ENCODE data around the gene TBC1D9.

Gene TBC1D9

DNA sequence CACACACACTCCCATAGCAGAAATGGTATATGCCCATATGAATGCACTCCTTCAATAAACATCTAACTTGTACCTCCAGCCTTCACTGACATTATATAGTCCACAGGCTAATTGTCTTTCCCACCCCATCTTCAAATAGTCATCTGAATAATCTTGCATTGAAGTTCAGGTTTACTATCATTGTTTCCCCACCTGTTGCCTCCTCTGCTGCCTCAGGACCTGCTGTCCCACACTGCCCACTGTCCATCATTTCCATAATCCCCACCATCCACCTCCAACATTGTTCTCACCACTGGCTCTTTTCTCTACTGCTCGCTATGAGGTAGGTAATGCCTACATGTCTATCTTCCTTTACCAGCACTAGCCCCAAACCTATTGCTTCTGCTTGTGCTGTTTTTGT is 66.1 kb downstream of the TBC1D9 start:
- no peaks in the 10 kb centered on the region for H3K27me3 ChIP-seq (ENCODE audit: insufficient read depth, low read length, poor library complexity, severe bottlenecking)
- H3K4me2 ChIP-seq (ENCODE audit: low read depth, low read length, poor library complexity, severe bottlenecking): no peak overlapping the region
- H2AFZ ChIP-seq (ENCODE audit: low read length): no peak overlapping the region
- no peaks in the 10 kb centered on the region for H3K79me2 ChIP-seq (ENCODE audit: insufficient read depth, low read length)
- no peaks in the 10 kb centered on the region for H3F3A ChIP-seq (ENCODE audit: low read depth)
- no peak overlapping the region for H3K4me3 ChIP-seq (ENCODE audit: low read length, poor library complexity, severe bottlenecking)
- no peaks in the 10 kb centered on the region for H3K9me3 ChIP-seq (ENCODE audit: insufficient read depth, low read depth, low read length)
- no peaks in the 10 kb centered on the region for H4K20me1 ChIP-seq (ENCODE audit: insufficient read depth, low read length, poor library complexity, severe bottlenecking)
- TF ChIP-seq, protein P1, sequence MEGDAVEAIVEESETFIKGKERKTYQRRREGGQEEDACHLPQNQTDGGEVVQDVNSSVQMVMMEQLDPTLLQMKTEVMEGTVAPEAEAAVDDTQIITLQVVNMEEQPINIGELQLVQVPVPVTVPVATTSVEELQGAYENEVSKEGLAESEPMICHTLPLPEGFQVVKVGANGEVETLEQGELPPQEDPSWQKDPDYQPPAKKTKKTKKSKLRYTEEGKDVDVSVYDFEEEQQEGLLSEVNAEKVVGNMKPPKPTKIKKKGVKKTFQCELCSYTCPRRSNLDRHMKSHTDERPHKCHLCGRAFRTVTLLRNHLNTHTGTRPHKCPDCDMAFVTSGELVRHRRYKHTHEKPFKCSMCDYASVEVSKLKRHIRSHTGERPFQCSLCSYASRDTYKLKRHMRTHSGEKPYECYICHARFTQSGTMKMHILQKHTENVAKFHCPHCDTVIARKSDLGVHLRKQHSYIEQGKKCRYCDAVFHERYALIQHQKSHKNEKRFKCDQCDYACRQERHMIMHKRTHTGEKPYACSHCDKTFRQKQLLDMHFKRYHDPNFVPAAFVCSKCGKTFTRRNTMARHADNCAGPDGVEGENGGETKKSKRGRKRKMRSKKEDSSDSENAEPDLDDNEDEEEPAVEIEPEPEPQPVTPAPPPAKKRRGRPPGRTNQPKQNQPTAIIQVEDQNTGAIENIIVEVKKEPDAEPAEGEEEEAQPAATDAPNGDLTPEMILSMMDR (conservative IDR thresholded peaks at IDR 0.05; ENCODE audit: low read length): no peak
- no peak for TF ChIP-seq EZH2phosphoT487 (IDR thresholded peaks at IDR 0.05; ENCODE audit: borderline replicate concordance)
- no peaks in the 10 kb centered on the region for H3K4me1 ChIP-seq (ENCODE audit: insufficient read depth, low read length, poor library complexity, severe bottlenecking)
- H3K9me2 ChIP-seq (replicated peaks; ENCODE audit: low read depth, low read length): no peaks in the 10 kb centered on the region
- no peaks in the 10 kb centered on the region for H3K36me3 ChIP-seq (ENCODE audit: insufficient read depth, low read length)
- no peak overlapping the region for H3K9ac ChIP-seq (ENCODE audit: low read depth, low read length, poor library complexity, severe bottlenecking)

DNA sequence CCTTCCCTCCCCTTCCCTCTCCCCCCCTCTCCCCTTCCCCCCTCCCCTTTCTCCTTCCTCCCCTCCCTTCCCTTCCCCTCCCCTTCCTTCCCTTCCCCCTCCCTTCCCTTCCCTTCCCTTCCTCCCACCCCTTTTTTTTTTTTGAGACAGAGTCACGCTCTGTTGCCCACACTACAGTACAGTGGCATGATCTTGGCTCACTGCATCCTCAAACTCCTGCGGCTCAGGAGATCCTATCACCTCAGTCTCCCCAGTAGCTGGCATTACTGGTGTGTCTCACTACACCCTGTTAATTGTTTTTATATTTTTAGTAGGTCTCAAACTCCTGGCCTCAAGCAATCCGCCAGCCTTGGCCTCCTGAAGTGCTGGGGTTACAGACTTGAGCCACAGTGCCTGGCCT is 66.6 kb downstream of the TBC1D9 start:
- H3F3A ChIP-seq (ENCODE audit: low read depth): no peaks in the 10 kb centered on the region
- no peak overlapping the region for H3K9ac ChIP-seq (ENCODE audit: low read depth, low read length, poor library complexity, severe bottlenecking)
- H3K36me3 ChIP-seq (ENCODE audit: insufficient read depth, low read length): no peaks in the 10 kb centered on the region
- H4K20me1 ChIP-seq (ENCODE audit: insufficient read depth, low read length, poor library complexity, severe bottlenecking): no peaks in the 10 kb centered on the region
- H3K79me2 ChIP-seq (ENCODE audit: insufficient read depth, low read length): no peaks in the 10 kb centered on the region
- H3K9me3 ChIP-seq (ENCODE audit: insufficient read depth, low read depth, low read length): no peaks in the 10 kb centered on the region
- no peaks in the 10 kb centered on the region for H3K4me1 ChIP-seq (ENCODE audit: insufficient read depth, low read length, poor library complexity, severe bottlenecking)
- H3K9me2 ChIP-seq (replicated peaks; ENCODE audit: low read depth, low read length): no peaks in the 10 kb centered on the region
- no peak for TF ChIP-seq EZH2phosphoT487 (IDR thresholded peaks at IDR 0.05; ENCODE audit: borderline replicate concordance)
- TF ChIP-seq, protein P1 (conservative IDR thresholded peaks at IDR 0.05; ENCODE audit: low read length): no peak
- no peak overlapping the region for H3K4me3 ChIP-seq (ENCODE audit: low read length, poor library complexity, severe bottlenecking)
- H3K27me3 ChIP-seq (ENCODE audit: insufficient read depth, low read length, poor library complexity, severe bottlenecking): no peaks in the 10 kb centered on the region
- H2AFZ ChIP-seq (ENCODE audit: low read length): no peak overlapping the region
- no peak overlapping the region for H3K4me2 ChIP-seq (ENCODE audit: low read depth, low read length, poor library complexity, severe bottlenecking)

DNA sequence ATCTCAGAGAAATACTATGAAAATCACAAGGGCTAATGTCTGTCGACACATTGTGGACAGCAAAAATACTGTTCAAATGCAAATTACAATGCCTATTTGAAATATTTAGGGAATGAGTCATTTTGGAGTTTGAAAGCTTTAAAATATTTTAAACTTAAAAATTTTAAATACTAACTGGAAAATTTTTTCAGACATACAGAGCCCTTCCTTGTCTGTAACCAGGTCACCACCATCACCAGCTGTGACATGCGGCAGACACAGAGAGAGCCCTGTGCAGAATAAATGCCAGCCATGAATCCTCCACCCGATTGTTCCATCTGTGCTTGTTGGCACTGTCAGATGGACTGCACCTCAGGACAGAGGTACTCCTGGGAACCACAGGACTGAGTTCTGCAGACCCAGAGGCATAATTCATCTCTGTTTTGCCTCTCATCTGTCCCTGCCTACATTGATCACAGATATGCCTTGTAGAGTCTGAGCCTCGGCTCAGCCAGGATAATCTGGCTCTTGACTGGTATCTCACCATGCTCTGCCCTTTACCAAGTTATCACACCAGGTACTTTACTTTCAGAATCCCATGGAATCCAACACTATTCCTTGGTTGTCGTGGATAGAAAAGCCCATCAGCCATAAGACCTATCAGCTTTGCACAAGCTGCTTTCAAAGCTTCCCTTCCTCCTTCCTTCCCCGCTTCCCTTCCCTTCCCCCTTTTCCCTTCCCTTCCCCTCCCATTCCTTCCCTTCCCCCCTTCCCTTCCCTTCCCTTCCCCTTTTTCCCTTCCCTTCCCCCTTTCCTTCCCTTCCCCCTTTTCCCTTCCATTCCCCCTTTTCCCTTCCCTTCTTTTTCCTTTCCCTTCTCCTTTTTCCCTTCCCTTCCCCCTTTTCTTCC is 67.2 kb downstream of the TBC1D9 start:
- H3K4me2 ChIP-seq (ENCODE audit: low read depth, low read length, poor library complexity, severe bottlenecking): no peak overlapping the region
- no peaks in the 10 kb centered on the region for H3K9me2 ChIP-seq (replicated peaks; ENCODE audit: low read depth, low read length)
- H3K27me3 ChIP-seq (ENCODE audit: insufficient read depth, low read length, poor library complexity, severe bottlenecking): no peaks in the 10 kb centered on the region
- H2AFZ ChIP-seq (ENCODE audit: low read length): no peak overlapping the region
- no peaks in the 10 kb centered on the region for H3K9me3 ChIP-seq (ENCODE audit: insufficient read depth, low read depth, low read length)
- no peaks in the 10 kb centered on the region for H4K20me1 ChIP-seq (ENCODE audit: insufficient read depth, low read length, poor library complexity, severe bottlenecking)
- H3K36me3 ChIP-seq (ENCODE audit: insufficient read depth, low read length): no peaks in the 10 kb centered on the region
- H3K79me2 ChIP-seq (ENCODE audit: insufficient read depth, low read length): no peaks in the 10 kb centered on the region
- TF ChIP-seq, protein P1 (conservative IDR thresholded peaks at IDR 0.05; ENCODE audit: low read length): no peak
- no peak for TF ChIP-seq EZH2phosphoT487 (IDR thresholded peaks at IDR 0.05; ENCODE audit: borderline replicate concordance)
- H3K9ac ChIP-seq (ENCODE audit: low read depth, low read length, poor library complexity, severe bottlenecking): no peak overlapping the region
- H3K4me1 ChIP-seq (ENCODE audit: insufficient read depth, low read length, poor library complexity, severe bottlenecking): no peaks in the 10 kb centered on the region
- no peak overlapping the region for H3K4me3 ChIP-seq (ENCODE audit: low read length, poor library complexity, severe bottlenecking)
- no peaks in the 10 kb centered on the region for H3F3A ChIP-seq (ENCODE audit: low read depth)

All from Loucy (cell line).